ENCODE data around the gene RCSD1. TPM values are rescaled to one million over a fixed set of nuclear protein-coding genes. Genes with fewer than 3 reads are reported as not detected.

The RCSD1 gene
- total and polyA plus RNA-seq, 10 of the 15 experiments (the other 5 are each of a cell fraction or from before 2014, with no cell fraction given) = 11.4 to 78.3 (median 71.6) TPM

DNA sequence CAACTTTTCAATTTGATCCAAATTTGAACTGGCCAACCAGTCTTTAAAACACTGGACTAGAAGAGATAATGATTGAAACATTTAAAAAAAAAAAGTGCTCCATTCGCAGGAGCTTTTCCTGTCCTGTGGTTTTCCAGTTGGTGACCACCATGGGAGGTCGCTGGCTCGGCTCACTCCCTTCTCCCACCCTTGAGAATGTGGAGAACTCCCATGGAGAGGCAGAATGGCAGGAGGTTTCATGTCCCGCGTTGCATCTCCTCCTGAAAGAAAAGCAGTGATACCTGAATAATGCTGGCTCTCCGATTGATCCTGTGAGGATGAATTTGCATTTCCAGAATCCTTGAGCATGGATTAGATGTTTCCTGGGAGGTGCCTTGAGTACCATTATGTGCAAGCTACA is 75.2 kb downstream of the RCSD1 start:
- Histone ChIP-seq H3K36me3 (ENCODE audit: control insufficient read depth in 2 of 2, insufficient read depth in 2 of 2, low read length in 1 of 2) (peaks cover 0 to 29% of the 10 kb centered on the region in 2 experiments), H4K20me1 (ENCODE audit: control insufficient read depth, insufficient read depth) (no peaks in the 10 kb centered on the region), H3K27ac (ENCODE audit: control insufficient read depth, insufficient read depth) (no peak overlapping the region), H3K27me3 (replicated peaks in 1 of 2; ENCODE audit: control insufficient read depth in 2 of 2, insufficient read depth in 2 of 2, low read length in 1 of 2) (no peaks in the 10 kb centered on the region), H3K4me1 (ENCODE audit: control insufficient read depth, insufficient read depth, low read length) (peaks cover 42% of the 10 kb centered on the region), H3K4me3 (no peak overlapping the region), H3K4me2 (ENCODE audit: control insufficient read depth, insufficient read depth) (no peak overlapping the region), H3K79me2 (ENCODE audit: control insufficient read depth, insufficient read depth, low read length) (no peaks in the 10 kb centered on the region), H2AFZ (ENCODE audit: control insufficient read depth, low read depth, low read length) (no peak overlapping the region), H3K9ac (ENCODE audit: control insufficient read depth, insufficient read depth, low read length) (no peak overlapping the region), H3K9me3 (replicated peaks; ENCODE audit: control insufficient read depth, insufficient read depth, low read length) (no peaks in the 10 kb centered on the region)
- BruUV-seq (replicated peaks) = no TSS peak
- FAIRE-seq (no peak), DNase-seq (ENCODE audit: low read depth, low spot score) (no peak), ATAC-seq (no peak)
- ChIA-PET SMC1A (ENCODE audit: uncharacterized antibody, unreplicated experiment) (interaction anchor here (1.3 to 5.6 kb wide), 3 partner anchors 8 to 104 kb away, joined by 3 to 31 read pairs (median 29); no protein-coding TSS in a partner anchor), POLR2A (no interaction called here), RAD21 (ENCODE audit: unreplicated experiment) (interaction anchor here (2.6 kb wide), 1 partner anchor 10 kb away, joined by 6 read pairs; no protein-coding TSS in a partner anchor), CTCF (interaction anchor here (0.6 to 4.8 kb wide), 4 partner anchors 11 to 116 kb away, joined by 4 to 21 read pairs (median 14); no protein-coding TSS in a partner anchor)
- in situ Hi-C loops (cut with MboI) = no loop called here
- WGBS (ENCODE audit: insufficient coverage, insufficient replicate concordance, low lambda C conversion rate, missing lambda C conversion rate) = 93% methylated on average over 6 of the region's 6 CpGs
- intact Hi-C loops (cut with micrococcal nuclease; ENCODE audit: unreplicated experiment) = no loop called here
- no peak for TF ChIP-seq NFYB (IDR thresholded peaks at IDR 0.05; ENCODE audit: insufficient read depth, low read depth, low read length)
- TF ChIP-seq, protein P1, sequence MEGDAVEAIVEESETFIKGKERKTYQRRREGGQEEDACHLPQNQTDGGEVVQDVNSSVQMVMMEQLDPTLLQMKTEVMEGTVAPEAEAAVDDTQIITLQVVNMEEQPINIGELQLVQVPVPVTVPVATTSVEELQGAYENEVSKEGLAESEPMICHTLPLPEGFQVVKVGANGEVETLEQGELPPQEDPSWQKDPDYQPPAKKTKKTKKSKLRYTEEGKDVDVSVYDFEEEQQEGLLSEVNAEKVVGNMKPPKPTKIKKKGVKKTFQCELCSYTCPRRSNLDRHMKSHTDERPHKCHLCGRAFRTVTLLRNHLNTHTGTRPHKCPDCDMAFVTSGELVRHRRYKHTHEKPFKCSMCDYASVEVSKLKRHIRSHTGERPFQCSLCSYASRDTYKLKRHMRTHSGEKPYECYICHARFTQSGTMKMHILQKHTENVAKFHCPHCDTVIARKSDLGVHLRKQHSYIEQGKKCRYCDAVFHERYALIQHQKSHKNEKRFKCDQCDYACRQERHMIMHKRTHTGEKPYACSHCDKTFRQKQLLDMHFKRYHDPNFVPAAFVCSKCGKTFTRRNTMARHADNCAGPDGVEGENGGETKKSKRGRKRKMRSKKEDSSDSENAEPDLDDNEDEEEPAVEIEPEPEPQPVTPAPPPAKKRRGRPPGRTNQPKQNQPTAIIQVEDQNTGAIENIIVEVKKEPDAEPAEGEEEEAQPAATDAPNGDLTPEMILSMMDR (IDR thresholded peaks at IDR 0.05 in 2 of 3, conservative IDR thresholded peaks at IDR 0.05 in 1 of 3; ENCODE audit: control insufficient read depth in 2 of 3, extremely low read depth in 1 of 3, insufficient read depth in 1 of 3, low read depth in 3 of 3, low read length in 3 of 3) = no peak
- TF ChIP-seq GABPA (IDR thresholded peaks at IDR 0.05; ENCODE audit: low read depth) = no peak

DNA sequence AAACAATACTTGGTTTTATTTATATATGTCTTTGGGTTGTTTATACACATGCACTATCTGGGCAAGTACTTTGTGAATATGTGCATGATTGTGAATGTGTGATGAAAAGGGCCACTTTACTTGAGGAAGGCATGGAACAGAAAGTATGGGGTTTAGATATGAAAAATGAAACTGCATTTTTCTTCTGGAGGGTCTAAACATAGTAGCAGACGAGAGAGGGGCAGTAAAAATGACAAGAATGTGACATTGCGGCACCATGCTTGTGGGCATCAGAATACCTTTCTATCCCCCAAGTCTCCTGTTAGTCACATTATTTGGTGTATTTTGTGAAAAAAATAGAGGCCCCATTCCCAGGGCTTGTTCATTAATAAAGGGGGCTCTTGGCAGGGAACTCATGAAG is 76.3 kb downstream of the RCSD1 start:
- RAD21 ChIA-PET (ENCODE audit: unreplicated experiment) = interaction anchor here (1.1 to 3.6 kb wide), 5 partner anchors 19 to 376 kb away, joined by 3 to 18 read pairs (median 3); no protein-coding TSS in a partner anchor
- Histone ChIP-seq H3K27ac (ENCODE audit: control insufficient read depth, insufficient read depth) (peak overlapping the region; percentile 51), H3K27me3 (replicated peaks in 1 of 2; ENCODE audit: control insufficient read depth in 2 of 2, insufficient read depth in 2 of 2, low read length in 1 of 2) (no peaks in the 10 kb centered on the region), H3K4me1 (ENCODE audit: control insufficient read depth, insufficient read depth, low read length) (peaks cover 46% of the 10 kb centered on the region), H2AFZ (ENCODE audit: control insufficient read depth, low read depth, low read length) (no peak overlapping the region), H3K79me2 (ENCODE audit: control insufficient read depth, insufficient read depth, low read length) (no peaks in the 10 kb centered on the region), H3K9me3 (replicated peaks; ENCODE audit: control insufficient read depth, insufficient read depth, low read length) (no peaks in the 10 kb centered on the region), H4K20me1 (ENCODE audit: control insufficient read depth, insufficient read depth) (no peaks in the 10 kb centered on the region), H3K36me3 (ENCODE audit: control insufficient read depth in 2 of 2, insufficient read depth in 2 of 2, low read length in 1 of 2) (peaks cover 0 to 24% of the 10 kb centered on the region in 2 experiments), H3K4me3 (peak overlapping the region; percentile 3; the same call in 1 of the 2 replicates), H3K9ac (ENCODE audit: control insufficient read depth, insufficient read depth, low read length) (no peak overlapping the region), H3K4me2 (ENCODE audit: control insufficient read depth, insufficient read depth) (peak overlapping the region; percentile 89)
- FAIRE-seq (no peak), ATAC-seq (no peak), DNase-seq (ENCODE audit: low read depth, low spot score) (no peak)
- CTCF ChIA-PET = interaction anchor here (0.7 to 4.8 kb wide), 6 partner anchors 9 to 376 kb away, joined by 3 to 28 read pairs (median 9); no protein-coding TSS in a partner anchor
- WGBS (ENCODE audit: insufficient coverage, insufficient replicate concordance, low lambda C conversion rate, missing lambda C conversion rate) = 59% methylated on average over 2 of the region's 2 CpGs
- SMC1A ChIA-PET (ENCODE audit: uncharacterized antibody, unreplicated experiment) = interaction anchor here (0.8 to 5.6 kb wide), 8 partner anchors 8 to 117 kb away, joined by 3 to 31 read pairs (median 6); no protein-coding TSS in a partner anchor
- POLR2A ChIA-PET = interaction anchor here (0.8 to 1.4 kb wide), 4 partner anchors 18 to 78 kb away, joined by 3 to 4 read pairs (median 3); no protein-coding TSS in a partner anchor
- intact Hi-C loops (cut with micrococcal nuclease; ENCODE audit: unreplicated experiment) (no loop called here), in situ Hi-C loops (cut with MboI) (no loop called here)
- no TSS peak for BruUV-seq (replicated peaks)
- TF ChIP-seq, protein P2, sequence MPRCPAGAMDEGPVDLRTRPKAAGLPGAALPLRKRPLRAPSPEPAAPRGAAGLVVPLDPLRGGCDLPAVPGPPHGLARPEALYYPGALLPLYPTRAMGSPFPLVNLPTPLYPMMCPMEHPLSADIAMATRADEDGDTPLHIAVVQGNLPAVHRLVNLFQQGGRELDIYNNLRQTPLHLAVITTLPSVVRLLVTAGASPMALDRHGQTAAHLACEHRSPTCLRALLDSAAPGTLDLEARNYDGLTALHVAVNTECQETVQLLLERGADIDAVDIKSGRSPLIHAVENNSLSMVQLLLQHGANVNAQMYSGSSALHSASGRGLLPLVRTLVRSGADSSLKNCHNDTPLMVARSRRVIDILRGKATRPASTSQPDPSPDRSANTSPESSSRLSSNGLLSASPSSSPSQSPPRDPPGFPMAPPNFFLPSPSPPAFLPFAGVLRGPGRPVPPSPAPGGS (IDR thresholded peaks at IDR 0.05; ENCODE audit: borderline replicate concordance, insufficient read depth, low read depth, low read length, poor library complexity, severe bottlenecking) = no peak
- no peak for TF ChIP-seq WRNIP1 (IDR thresholded peaks at IDR 0.05; ENCODE audit: borderline replicate concordance, low read depth, low read length)
- TF ChIP-seq, protein P3, sequence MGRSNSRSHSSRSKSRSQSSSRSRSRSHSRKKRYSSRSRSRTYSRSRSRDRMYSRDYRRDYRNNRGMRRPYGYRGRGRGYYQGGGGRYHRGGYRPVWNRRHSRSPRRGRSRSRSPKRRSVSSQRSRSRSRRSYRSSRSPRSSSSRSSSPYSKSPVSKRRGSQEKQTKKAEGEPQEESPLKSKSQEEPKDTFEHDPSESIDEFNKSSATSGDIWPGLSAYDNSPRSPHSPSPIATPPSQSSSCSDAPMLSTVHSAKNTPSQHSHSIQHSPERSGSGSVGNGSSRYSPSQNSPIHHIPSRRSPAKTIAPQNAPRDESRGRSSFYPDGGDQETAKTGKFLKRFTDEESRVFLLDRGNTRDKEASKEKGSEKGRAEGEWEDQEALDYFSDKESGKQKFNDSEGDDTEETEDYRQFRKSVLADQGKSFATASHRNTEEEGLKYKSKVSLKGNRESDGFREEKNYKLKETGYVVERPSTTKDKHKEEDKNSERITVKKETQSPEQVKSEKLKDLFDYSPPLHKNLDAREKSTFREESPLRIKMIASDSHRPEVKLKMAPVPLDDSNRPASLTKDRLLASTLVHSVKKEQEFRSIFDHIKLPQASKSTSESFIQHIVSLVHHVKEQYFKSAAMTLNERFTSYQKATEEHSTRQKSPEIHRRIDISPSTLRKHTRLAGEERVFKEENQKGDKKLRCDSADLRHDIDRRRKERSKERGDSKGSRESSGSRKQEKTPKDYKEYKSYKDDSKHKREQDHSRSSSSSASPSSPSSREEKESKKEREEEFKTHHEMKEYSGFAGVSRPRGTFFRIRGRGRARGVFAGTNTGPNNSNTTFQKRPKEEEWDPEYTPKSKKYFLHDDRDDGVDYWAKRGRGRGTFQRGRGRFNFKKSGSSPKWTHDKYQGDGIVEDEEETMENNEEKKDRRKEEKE (IDR thresholded peaks at IDR 0.05) = no peak
- 0 out of 2 replicates have a peak, but pooled peaks have one; percentile 12 for TF ChIP-seq PML (IDR thresholded peaks at IDR 0.05; ENCODE audit: low read length)
- TF ChIP-seq, protein P4, sequence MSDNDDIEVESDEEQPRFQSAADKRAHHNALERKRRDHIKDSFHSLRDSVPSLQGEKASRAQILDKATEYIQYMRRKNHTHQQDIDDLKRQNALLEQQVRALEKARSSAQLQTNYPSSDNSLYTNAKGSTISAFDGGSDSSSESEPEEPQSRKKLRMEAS (IDR thresholded peaks at IDR 0.05; ENCODE audit: low read depth, low read length) = no peak

All from GM12878 (cell line).